Measurements from ENCODE around the gene KIF16B.

The KIF16B gene

GRCh38 chr20:16390991-16391390, 182.3 kb downstream of the KIF16B start:
- DNase-seq = no peak

GRCh38 chr20:16388731-16389130, 184.5 kb downstream of the KIF16B start:
- DNase-seq = no peak

GRCh38 chr20:16387666-16388065, 185.6 kb downstream of the KIF16B start:
- no peak for DNase-seq

GRCh38 chr20:16385891-16386290, 187.4 kb downstream of the KIF16B start:
- DNase-seq = no peak

- no peak for DNase-seq
Observed at GRCh38 chr20:16385462-16385861, 187.8 kb downstream of the KIF16B start.

GRCh38 chr20:16381444-16381843, 191.8 kb downstream of the KIF16B start:
- DNase-seq = no peak

GRCh38 chr20:16378712-16379370, 194.4 kb downstream of the KIF16B start:
- no peak for DNase-seq

- no peak for DNase-seq
Observed at GRCh38 chr20:16378122-16378521, 195.1 kb downstream of the KIF16B start.

GRCh38 chr20:16369441-16369840, 203.8 kb downstream of the KIF16B start:
- DNase-seq = no peak

- no peak for DNase-seq
Observed at GRCh38 chr20:16368645-16369292, 204.5 kb downstream of the KIF16B start.

- no peak for DNase-seq
Observed at GRCh38 chr20:16367948-16368560, 205.2 kb downstream of the KIF16B start.

GRCh38 chr20:16366529-16366928, 206.7 kb downstream of the KIF16B start:
- DNase-seq = no peak

- DNase-seq = no peak
Observed at GRCh38 chr20:16364320-16364687, 208.9 kb downstream of the KIF16B start.

GRCh38 chr20:16363506-16364319, 209.5 kb downstream of the KIF16B start:
- DNase-seq = no peak

GRCh38 chr20:16362642-16363041, 210.6 kb downstream of the KIF16B start:
- DNase-seq = no peak

GRCh38 chr20:16360668-16361067, 212.6 kb downstream of the KIF16B start:
- DNase-seq = no peak

GRCh38 chr20:16353417-16353781, 219.8 kb downstream of the KIF16B start:
- no peak for DNase-seq

- DNase-seq = no peak
Observed at GRCh38 chr20:16352751-16353416, 220.4 kb downstream of the KIF16B start.

GRCh38 chr20:16352321-16352720, 220.9 kb downstream of the KIF16B start:
- no peak for DNase-seq

- no peak for DNase-seq
Observed at GRCh38 chr20:16351415-16351814, 221.8 kb downstream of the KIF16B start.

- DNase-seq = no peak
Observed at GRCh38 chr20:16350465-16350864, 222.8 kb downstream of the KIF16B start.

- no peak for DNase-seq
Observed at GRCh38 chr20:16349523-16350260, 223.6 kb downstream of the KIF16B start.

Data from stimulated activated CD4-positive, alpha-beta T cell treated with anti-CD3 and anti-CD28 coated beads, Interleukin-4, amount 100 ng/mL, for 24 hours (primary cell).